Mucosa of stomach (tissue), 1 donor: ENCODE results near the gene ANKRD44.

Experiments
- H3K27me3 ChIP-seq: one replicate; pipeline ENCODE4 v1.7.0; 2013; ENCODE audit warnings: mild to moderate bottlenecking, low read length; ENCODE audit not compliant: control insufficient read depth, insufficient read depth
- H3K36me3 ChIP-seq: one replicate; pipeline ENCODE4 v1.7.0; 2013; ENCODE audit warnings: low read length; ENCODE audit not compliant: control insufficient read depth, insufficient read depth
- H3K4me1 ChIP-seq: one replicate; pipeline ENCODE4 v1.7.0; 2013; ENCODE audit warnings: mild to moderate bottlenecking, low read length; ENCODE audit not compliant: control insufficient read depth, insufficient read depth
- H3K4me3 ChIP-seq: one replicate; pipeline ENCODE4 v1.7.0; 2013; ENCODE audit warnings: low read length
- H3K9ac ChIP-seq: one replicate; pipeline ENCODE4 v1.7.0; 2013; ENCODE audit warnings: mild to moderate bottlenecking, low read length, moderate library complexity
- H3K9me3 ChIP-seq: one replicate; pipeline ENCODE4 v1.7.0; 2013; ENCODE audit warnings: mild to moderate bottlenecking, low read length, moderate library complexity; ENCODE audit not compliant: control insufficient read depth
- donor health status: Pancreatic carcinoma.

Gene ANKRD44

DNA sequence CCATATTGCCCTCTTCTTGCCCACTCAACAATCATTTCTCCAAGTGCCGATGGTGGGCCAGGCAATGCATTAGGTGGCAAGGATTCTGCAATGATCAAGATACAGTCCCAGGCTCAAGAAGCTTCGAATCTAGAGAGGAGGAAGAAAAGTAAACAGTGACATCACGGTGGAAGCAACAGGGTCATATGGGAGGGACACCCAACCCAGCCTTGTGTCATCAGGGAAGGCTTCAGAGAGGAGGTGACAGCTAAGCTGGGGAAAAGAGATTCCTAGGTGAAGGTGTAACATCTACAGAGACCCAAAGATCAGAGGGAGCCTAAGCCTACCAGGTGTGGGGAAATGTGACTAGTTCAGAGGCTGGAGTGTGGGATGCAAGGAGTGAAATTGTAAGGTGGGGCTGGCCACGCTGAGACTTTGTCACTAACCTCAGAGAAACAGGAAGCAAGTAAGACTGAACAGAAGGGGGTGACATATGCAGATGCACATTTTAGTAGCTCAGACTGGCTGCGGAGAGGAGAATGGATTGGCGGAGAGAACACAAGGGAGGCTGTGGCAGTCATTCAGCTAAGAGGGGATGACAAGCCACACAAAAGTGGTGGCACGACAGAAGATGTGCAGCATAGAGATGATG lies 104.9 kb downstream of the ANKRD44 start:
- no peak overlapping the region for H3K4me3 ChIP-seq
- no peaks in the 10 kb centered on the region for H3K9me3 ChIP-seq
- no peaks in the 10 kb centered on the region for H3K27me3 ChIP-seq
- peaks cover 4% of the 10 kb centered on the region for H3K4me1 ChIP-seq
- H3K36me3 ChIP-seq: no peaks in the 10 kb centered on the region
- H3K9ac ChIP-seq: no peak overlapping the region

DNA sequence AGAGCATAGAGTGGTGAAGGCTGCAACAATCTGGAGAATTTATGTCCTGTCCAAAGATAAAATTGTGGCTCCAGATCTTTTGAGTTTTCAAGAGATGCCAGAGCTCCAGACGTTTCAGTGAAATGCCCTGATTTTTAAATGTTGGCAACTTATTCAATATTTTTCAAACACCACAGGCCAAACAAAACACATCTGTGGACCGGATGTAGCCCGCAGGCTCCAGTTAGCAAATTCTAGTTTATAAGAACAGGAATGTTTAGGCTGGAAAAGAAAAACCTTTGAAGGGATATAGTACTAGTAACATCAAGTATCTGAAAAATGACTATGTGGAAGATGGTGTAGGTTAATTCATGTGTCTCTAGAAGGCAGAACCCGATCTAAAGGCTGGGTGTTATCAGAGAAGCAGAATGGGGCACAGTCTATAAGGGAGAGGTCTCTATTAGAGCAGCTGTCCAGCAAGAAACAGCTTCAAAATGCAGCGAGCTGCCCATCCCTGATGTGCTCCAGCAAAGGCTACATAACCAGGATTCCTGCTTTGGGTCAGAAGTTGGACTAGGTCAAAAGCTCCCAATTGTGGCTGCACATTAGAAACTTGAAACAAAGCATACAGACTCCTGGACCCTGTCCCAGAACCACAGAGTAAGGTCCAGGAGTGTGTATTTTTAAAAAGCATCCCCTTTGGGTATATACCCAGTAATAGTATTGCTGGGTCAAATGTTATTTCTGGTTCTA lies 105.9 kb downstream of the ANKRD44 start:
- Histone ChIP-seq H3K9me3 (no peaks in the 10 kb centered on the region), H3K4me1 (peaks cover 1% of the 10 kb centered on the region), H3K27me3 (no peaks in the 10 kb centered on the region), H3K9ac (no peak overlapping the region), H3K4me3 (no peak overlapping the region), H3K36me3 (no peaks in the 10 kb centered on the region)

- no peaks in the 10 kb centered on the region for H3K27me3 ChIP-seq
- no peaks in the 10 kb centered on the region for H3K4me1 ChIP-seq
- no peak overlapping the region for H3K4me3 ChIP-seq
- no peak overlapping the region for H3K9ac ChIP-seq
- H3K36me3 ChIP-seq: no peaks in the 10 kb centered on the region
- no peaks in the 10 kb centered on the region for H3K9me3 ChIP-seq
Measured at GRCh38 chr2:197201874-197202273, 108.7 kb downstream of the ANKRD44 start.

- Histone ChIP-seq H3K4me1 (no peaks in the 10 kb centered on the region), H3K36me3 (no peaks in the 10 kb centered on the region), H3K27me3 (no peaks in the 10 kb centered on the region), H3K9ac (no peak overlapping the region), H3K9me3 (no peaks in the 10 kb centered on the region), H3K4me3 (no peak overlapping the region)
Measured at GRCh38 chr2:197200762-197201058, 109.9 kb downstream of the ANKRD44 start.

DNA sequence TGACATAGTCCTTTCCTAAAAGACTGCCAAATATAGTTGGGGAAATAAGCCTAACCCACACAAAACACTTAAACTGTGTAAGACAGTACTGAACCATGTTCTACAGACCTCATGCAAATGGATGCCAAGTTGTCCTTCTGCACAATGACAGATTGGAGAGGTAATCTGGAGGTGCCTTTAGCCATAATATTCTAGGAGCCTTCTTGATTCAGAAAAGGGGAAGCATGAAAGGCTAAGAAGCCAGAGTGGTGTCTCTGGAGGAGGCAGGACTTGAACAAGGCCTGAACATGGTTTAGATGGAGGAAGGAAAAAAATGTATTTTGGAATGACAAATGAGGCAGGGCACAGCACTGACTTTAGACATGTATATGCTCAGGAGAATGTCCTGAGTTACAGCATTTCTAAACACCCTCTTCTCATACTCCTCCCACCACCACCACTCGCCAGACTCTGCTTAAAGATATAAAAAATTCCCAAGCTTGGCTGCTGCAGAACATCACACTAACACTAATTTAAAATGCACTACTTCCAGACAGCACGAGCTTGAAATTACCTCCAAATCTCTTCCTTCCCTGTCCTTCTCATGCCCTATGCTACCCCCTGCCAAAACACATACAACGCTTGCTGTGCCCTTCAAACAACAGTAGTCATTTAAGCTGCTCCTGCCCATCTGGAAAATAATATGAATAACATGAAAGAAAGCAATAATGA lies 110.4 kb downstream of the ANKRD44 start:
- H3K9me3 ChIP-seq: no peaks in the 10 kb centered on the region
- no peaks in the 10 kb centered on the region for H3K36me3 ChIP-seq
- H3K4me1 ChIP-seq: no peaks in the 10 kb centered on the region
- H3K9ac ChIP-seq: no peak overlapping the region
- H3K4me3 ChIP-seq: no peak overlapping the region
- no peaks in the 10 kb centered on the region for H3K27me3 ChIP-seq

DNA sequence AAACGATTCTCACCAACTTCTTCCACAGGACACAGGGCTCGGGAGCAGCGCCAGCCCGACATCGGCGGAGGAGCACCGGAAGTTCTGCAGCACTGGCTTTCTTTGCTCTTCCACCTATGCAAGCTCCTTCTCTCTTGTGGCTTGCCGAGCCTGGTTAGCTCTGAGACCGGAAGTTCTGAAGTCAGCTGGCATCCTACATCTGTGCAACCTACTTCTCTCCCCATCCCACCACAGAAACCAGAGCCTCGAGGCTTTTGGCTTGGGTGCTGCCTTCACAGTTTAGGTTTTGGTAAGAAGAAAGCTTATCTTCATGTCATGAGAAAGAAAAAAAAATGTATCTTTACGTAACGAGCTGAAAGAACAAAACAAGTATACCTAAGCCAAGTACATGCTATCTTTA lies 111.7 kb downstream of the ANKRD44 start:
- Histone ChIP-seq H3K27me3 (no peaks in the 10 kb centered on the region), H3K9me3 (no peaks in the 10 kb centered on the region), H3K9ac (no peak overlapping the region), H3K4me1 (no peaks in the 10 kb centered on the region), H3K36me3 (no peaks in the 10 kb centered on the region), H3K4me3 (no peak overlapping the region)

GRCh38 chr2:197197895-197198311 lies 112.7 kb downstream of the ANKRD44 start:
- no peaks in the 10 kb centered on the region for H3K27me3 ChIP-seq
- no peaks in the 10 kb centered on the region for H3K9me3 ChIP-seq
- H3K9ac ChIP-seq: no peak overlapping the region
- no peaks in the 10 kb centered on the region for H3K4me1 ChIP-seq
- no peak overlapping the region for H3K4me3 ChIP-seq
- no peaks in the 10 kb centered on the region for H3K36me3 ChIP-seq

DNA sequence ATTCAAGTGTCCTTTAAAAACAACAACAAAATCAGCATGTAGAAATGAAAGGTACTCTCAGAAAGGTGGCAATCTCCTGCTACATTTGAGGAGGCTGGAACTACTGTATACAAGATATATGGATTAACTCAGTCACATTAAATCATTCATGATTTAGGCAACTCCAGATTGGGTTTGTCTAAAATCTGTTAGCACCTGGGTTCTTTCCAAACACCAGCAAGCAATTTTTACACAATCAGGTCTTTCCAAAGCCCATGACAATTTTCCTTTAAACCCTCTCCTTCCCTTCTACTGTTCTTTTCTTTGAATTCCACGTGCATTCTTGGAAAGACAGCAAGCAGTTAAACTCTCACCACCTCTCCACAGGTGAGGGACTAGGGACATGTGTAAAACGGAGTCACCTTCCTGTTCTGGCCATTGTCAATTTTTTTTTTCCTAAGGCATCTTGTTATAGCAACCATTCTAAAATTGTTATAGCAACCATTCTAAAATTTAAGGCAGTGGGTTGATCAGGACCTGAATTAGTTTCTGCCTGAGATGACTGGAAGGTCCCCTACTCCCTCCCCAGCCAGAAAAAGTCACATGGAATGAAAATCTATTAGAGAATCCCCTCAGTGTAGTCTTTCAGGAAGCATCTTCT lies 113.9 kb downstream of the ANKRD44 start:
- Histone ChIP-seq H3K4me3 (no peak overlapping the region), H3K27me3 (no peaks in the 10 kb centered on the region), H3K4me1 (no peaks in the 10 kb centered on the region)

DNA sequence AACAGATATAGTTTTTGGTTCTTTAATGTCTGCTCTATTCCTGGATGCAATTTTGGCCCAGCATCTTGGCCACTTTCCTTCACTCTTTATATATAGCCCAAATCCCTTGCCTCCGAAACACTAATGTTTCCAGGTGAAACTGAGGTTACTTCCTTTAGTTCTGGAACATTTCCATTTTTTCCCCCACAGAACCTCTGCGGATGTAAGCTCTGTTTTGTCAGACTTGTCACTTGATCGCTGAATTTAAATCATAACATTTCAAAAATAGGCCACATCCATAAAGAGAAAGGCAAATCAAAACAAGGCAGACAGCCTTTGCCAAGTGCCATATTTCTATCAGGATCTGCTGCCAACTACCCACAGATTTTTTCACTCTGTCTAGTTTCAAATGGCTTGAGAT lies 115.1 kb downstream of the ANKRD44 start:
- H3K9ac ChIP-seq: no peak overlapping the region
- H3K27me3 ChIP-seq: no peaks in the 10 kb centered on the region
- no peaks in the 10 kb centered on the region for H3K36me3 ChIP-seq
- H3K4me3 ChIP-seq: no peak overlapping the region
- H3K9me3 ChIP-seq: no peaks in the 10 kb centered on the region
- H3K4me1 ChIP-seq: no peaks in the 10 kb centered on the region

More for the DNA sequence above, 113.9 kb downstream of the ANKRD44 start:
- Histone ChIP-seq H3K9ac (no peak overlapping the region), H3K36me3 (no peaks in the 10 kb centered on the region), H3K9me3 (no peaks in the 10 kb centered on the region)

DNA sequence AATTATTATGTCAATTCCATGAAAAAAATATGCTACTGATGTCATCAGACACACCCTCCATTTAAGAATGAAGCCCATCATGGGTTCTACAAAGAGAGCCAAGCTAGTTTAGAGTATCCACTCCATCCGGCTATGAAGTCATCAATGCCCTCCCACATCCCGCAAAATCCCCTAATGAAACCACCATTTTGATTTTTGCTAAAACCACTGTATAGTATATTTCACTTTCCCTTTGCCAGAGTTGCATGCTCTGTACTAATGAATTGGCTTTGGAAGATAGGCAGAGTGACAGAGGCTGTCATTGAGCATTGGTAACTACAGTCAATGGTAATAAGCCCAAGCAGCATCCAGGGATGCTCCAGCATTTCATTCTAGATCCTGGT lies 118.6 kb downstream of the ANKRD44 start:
- H3K36me3 ChIP-seq: no peaks in the 10 kb centered on the region
- no peak overlapping the region for H3K9ac ChIP-seq
- H3K9me3 ChIP-seq: no peaks in the 10 kb centered on the region
- H3K4me3 ChIP-seq: no peak overlapping the region
- H3K27me3 ChIP-seq: no peaks in the 10 kb centered on the region
- H3K4me1 ChIP-seq: no peaks in the 10 kb centered on the region

- Histone ChIP-seq H3K9ac (no peak overlapping the region), H3K27me3 (no peaks in the 10 kb centered on the region), H3K9me3 (no peaks in the 10 kb centered on the region), H3K4me3 (no peak overlapping the region), H3K36me3 (no peaks in the 10 kb centered on the region), H3K4me1 (no peaks in the 10 kb centered on the region)
Measured at GRCh38 chr2:197191177-197191939, 119.2 kb downstream of the ANKRD44 start.

GRCh38 chr2:197190100-197190432 lies 120.5 kb downstream of the ANKRD44 start:
- no peaks in the 10 kb centered on the region for H3K27me3 ChIP-seq
- no peaks in the 10 kb centered on the region for H3K9me3 ChIP-seq
- no peak overlapping the region for H3K9ac ChIP-seq
- H3K36me3 ChIP-seq: no peaks in the 10 kb centered on the region
- H3K4me1 ChIP-seq: no peaks in the 10 kb centered on the region
- H3K4me3 ChIP-seq: no peak overlapping the region
